ENCODE results near the gene GDNF.
"Not testable (repeated sequence)": the region's sequence is repeated elsewhere in the genome, so short reads cannot be mapped to it uniquely, and the experiment has no call there.

The GDNF gene

DNA sequence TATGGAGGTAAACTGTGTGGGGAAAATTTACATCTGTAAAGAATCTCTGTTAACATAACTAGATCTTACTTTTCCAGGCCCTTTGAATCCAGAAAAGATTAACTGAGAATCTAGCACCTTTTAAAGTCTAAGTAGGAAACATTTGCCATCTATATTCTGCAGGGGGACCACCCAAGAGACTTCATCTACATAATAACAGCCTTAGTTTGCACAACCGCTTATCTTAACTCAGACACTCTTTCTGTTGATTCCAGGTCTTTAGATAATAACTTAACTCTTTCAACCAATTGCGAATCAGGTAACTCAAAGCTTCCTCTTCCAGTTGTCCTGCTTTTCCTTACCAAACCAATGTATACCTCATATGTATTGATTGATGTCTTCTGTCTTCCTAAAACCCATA lies 53.4 kb downstream of the GDNF start:
- DNase-seq (ENCODE audit: low read depth in 2 of 2): no peak

DNA sequence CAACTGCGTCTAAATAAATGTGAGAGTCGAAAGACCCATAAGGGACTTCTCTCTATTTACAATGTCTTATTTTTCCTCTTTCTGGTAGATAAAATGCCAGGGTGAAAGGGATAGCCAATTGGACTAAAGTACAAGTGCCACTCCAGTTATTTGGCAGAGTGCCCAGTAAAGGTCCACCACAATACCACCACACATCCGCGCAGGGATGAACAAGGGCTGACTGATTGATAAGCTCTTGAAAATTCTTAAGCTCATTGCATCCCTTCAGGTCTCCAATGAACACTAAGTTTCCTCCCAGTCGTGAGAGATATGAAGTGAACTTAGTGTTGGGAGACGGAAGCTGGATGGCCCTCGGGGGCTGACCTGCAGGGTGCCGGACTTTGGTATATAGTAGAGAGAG lies 58.4 kb downstream of the GDNF start:
- not testable (repeated sequence) for DNase-seq (ENCODE audit: low read depth in 2 of 2)

DNA sequence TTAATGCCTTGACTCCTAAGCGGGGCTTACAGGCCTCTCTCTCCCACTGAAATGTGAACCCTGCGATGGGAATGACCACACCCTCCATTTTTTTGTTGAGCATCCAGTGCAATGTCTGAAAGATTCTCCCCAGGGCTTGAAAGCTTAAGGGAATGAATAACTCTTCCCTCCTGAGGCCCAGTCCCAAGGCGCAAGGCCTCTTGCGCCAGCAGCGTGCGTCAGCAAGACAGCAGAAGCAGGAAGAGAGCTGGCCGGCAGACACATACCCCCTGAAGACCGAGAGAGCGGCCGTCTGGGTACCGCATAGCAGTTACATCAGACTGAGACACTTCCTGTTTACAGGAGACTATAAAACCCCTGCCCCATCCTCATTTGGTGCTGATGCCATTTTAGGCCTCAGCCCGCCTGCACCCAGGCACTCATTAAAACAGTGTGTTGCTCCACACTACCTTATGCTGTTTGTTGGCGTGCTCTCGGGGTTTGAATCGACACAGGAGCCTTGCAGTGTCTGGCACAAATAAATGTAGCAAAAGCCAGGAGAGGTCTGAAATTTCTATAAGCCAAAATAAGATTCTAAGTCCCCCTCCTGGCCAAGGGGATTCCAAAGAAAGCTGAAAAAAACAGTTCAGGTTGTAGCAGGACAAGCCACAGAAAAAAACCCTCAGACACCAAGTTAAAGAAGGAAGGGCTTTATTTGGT lies 62.3 kb downstream of the GDNF start:
- DNase-seq (ENCODE audit: low read depth in 2 of 2): no peak

DNA sequence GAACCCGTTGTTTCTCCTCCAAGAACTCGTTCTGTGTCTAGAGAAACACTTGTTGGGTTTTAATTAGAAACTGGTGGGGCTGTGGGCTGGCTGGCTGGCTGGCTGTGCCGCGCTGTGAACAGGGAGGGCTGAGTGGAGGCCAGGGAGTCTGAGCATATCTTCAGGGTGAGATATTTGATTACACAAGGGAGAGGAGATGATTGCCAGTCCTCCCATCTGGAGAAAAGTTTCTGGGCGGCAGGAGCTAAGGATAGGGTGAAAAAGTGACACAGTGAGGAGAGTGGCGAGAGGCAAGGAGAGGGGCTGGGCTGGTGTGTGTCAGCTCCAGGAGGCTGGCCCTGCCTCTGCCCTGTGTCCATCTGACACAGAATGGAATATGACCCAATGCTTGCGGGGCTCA lies 63.0 kb downstream of the GDNF start:
- peak; percentile 78 to 79 for DNase-seq (ENCODE audit: low read depth in 2 of 2)

DNA sequence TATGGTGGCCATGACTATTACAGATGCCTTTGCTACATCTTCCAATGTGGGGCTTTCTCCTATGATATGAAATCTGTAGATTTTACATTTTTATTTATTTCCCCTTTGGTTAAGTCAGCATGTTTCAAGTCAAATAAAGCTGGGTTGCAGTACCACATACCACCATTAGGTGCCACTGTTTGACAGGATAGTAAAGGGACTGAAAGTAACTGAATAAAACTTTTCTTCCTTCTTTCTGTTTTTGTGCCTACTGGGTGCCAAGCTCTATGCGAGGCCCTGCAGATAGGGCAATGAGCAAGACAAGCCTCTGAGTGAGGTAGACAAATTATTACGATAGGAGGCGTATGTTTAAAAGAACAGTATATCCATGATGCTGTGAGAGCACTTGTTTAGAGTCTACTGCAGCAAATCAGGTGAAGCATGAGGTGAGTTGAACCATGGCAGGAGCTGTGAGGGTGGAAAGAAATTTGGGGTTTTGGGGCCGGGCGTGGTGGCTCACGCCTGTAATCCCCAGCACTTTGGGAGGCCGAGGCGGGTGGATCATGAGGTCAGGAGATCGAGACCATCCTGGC lies 64.8 kb downstream of the GDNF start:
- DNase-seq (ENCODE audit: low read depth in 2 of 2): no peak

DNA sequence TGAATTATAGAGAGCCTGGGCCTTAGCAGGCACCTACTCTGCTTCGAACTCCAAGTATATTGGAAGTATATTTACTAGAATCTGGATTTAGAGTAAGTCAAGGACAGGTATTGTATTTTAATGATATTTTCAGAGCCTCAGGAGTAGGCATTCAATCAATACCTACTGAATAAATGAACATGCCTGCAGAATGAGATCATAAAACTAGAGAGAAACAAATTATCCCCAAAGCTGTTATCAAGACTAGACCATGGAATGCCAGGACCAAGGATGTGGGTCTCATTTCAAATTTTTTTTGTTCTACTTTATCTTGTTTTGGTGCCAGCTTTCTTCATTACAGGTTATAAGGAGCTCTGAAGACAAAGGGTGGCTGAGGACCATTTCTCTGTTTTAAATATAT lies 66.0 kb downstream of the GDNF start:
- DNase-seq (ENCODE audit: low read depth in 2 of 2): no peak

DNA sequence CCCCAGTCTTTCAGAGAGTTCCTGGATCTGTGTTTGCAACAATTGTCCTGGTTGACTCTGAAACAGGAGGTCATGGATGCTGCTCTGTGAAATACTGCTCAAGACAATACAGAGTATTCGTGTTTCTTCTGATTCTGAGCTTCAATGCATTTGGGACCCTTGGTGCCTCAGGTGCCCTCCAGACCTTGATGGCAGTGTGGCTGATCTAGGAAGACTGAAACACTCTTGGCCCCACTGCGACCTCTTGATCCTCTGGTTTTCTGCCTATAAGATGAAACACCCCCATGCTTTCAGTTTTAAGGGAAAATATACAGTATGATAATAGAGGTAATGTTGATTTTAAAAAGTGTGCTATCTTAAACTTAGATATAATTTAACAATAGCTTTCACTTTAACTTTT lies 67.6 kb downstream of the GDNF start:
- DNase-seq (ENCODE audit: low read depth in 2 of 2): no peak

DNA sequence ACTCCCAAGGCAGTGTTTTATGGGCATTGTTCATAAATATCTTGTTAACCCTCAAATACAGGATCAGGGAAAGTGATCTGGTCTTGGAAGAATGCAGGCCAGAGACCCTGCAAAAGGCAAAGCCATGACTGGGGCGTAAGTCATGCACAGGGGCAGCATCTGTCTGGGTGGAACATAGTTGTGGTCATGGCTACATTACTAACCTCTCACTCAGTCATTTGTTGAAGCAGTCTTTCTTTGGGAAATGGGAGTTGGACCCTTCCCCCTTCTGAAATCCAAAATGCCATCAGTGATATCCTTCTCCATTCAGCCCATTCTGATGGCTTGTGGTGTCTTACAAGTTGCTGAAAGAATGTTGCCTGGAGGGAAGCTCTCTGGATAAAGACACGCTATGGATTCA lies 68.1 kb downstream of the GDNF start:
- DNase-seq (ENCODE audit: low read depth in 2 of 2): peak; percentile 97 to 98

DNA sequence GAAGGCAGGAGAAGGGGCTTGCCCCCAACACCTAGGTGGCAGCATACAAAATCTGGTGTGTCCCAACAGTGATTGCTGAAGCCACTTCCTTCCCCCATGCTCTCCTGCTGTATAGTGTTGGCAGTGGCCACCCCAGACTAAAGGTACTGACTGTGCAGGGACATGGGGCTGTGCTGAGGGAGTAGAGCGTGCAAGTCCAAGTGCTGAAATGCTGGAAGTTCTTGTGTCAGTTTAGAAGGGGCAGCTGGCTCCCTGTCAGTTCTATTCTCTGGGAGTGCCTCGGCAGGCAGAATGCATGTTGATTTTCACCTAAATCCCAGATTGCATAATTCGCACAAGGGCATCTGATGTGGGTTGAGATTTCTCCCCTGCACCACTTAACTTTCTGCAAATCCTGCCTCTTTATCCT lies 68.6 kb downstream of the GDNF start:
- DNase-seq (ENCODE audit: low read depth in 2 of 2): no peak

DNA sequence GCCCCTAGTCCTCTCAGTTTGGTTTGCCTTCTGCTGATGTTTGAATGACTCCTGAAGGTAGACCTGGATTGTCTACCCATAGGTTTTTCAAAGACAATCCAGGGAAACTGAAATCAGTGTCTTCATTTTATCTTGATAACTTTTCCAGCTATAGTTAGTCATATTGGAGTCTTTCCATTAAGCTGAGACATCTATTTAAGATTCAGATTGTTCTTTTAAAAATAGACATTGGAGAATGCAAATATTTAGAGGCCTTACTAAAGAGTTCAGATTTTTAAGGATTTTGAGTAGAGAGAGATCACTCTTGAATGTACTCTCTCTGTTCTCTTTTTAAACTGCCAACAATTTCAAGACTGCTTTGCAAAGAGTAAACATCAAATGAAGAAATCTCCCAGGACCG lies 69.1 kb downstream of the GDNF start:
- DNase-seq (ENCODE audit: low read depth in 2 of 2): no peak

DNA sequence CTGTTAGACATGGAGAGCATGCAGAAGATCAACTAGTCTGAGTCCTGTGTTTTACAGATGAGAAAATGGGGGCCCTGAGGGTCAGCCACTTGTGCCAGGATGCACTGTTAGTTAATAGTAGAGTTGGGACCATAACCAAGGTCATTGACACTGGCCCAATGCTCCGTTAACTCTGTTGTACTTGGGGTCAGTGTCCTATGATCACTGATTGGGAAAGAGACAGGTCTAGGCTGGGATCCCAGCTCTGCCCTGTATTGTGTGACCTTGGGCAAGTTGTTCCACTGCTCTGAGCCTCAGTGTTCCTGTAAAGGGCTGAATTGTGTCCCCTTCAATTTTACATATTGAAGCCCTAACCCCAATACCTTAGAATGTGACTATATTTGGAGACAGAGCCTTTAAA lies 70.0 kb downstream of the GDNF start:
- no peak for DNase-seq (ENCODE audit: low read depth in 2 of 2)

DNA sequence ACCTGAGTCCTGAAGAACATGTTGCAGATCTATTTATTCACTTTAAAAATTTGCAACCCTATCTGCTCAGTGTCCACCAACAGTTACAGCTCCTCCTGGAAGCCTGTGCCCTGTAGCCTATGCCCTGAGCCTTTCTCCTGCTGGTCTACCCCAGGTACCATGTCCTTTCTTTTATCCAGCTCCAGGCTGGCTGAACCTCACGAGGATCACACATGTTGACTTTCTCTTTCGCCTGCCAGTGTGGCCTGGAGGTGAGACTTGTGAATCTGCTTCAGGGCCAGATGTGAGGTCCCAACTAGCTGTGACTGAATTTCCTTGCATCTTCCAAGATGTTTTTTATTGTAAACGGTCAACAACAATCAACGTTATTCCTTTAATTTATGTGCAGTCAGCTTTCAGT lies 70.7 kb downstream of the GDNF start:
- DNase-seq (ENCODE audit: low read depth in 2 of 2): no peak

DNA sequence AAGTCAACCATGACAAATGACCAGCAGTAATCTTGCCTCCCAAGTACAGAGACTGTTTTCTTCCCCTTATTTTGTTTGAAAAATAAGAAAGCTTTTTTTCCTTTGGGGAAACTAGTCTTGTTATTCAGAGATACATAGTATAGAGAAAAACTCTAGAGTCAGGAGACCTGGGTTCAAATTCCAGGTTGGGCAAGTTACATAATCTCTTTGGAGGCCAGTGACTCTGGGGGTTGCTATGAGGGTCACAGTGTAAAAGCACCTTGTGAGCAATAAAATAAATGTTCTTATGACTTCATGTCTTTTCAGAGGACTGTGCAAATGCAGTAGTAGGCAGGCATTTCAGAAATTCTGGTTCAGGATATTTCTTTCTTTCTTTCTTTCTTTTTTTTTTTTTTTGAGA lies 71.5 kb downstream of the GDNF start:
- no peak for DNase-seq (ENCODE audit: low read depth in 2 of 2)

DNA sequence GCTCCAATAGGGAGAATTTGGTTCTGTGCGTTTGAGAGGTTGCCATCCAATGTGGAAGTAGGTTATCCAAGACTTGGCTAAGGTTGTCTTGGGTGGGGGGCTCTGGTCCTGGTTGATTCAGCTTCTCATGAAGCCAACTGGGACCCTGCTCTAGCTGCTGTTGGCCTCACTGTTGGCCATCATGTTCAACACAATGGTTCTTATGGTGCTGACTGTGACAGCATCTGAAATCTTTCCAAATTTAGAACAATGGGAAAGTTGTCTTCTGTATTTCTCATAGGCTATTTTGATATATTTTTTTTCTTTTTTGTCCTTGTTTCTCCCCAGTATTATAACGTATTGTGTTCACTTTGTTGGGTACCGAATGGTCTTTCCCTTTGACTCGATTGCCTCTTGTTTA lies 71.9 kb downstream of the GDNF start:
- no peak for DNase-seq (ENCODE audit: low read depth in 2 of 2)

DNA sequence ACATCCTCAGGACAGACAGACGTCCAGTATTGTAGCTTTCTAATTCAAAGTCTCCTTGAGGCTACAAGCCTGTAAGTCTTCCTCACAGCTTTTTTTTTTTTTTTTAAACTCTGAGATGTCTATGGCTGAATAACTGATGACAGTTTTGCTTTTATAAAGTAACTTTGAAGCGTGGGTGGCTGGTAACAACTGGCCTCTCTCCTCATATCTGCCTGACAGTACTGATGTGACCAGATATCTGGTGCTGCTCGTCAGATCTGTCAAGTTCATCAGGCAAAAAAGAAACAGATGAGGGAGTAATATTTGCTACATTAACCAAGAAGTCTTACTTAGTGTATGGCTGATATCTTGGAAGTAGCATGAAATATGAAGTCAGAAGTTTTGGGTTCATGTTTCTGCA lies 72.6 kb downstream of the GDNF start:
- DNase-seq (ENCODE audit: low read depth in 2 of 2): no peak

Data from fibroblast of skin of left biceps (primary cell).